KOPT-K1 (cell line): ENCODE results near the gene RGS13.

Source experiments
- H3K27ac ChIP-seq: fragments of 200-600 bp; sonication (generic); 2 replicates; pipeline ENCODE4 v1.5.1; 2016; ENCODE audit warnings: antibody characterized with exemption, mild to moderate bottlenecking, low read depth, low read length; ENCODE audit not compliant: poor library complexity, severe bottlenecking
- H3K36me3 ChIP-seq: fragments of 200-600 bp; sonication (generic); 2 replicates; pipeline ENCODE4 v1.5.1; 2017; ENCODE audit warnings: antibody characterized with exemption, mild to moderate bottlenecking, low read length, moderate library complexity; ENCODE audit not compliant: insufficient read depth
- H3K9me3 ChIP-seq: fragments of 200-600 bp; sonication (generic); 2 replicates; pipeline ENCODE4 v1.5.1; 2017; ENCODE audit warnings: antibody characterized with exemption, low read length, mild to moderate bottlenecking; ENCODE audit not compliant: insufficient read depth, poor library complexity, severe bottlenecking

The RGS13 gene

GRCh38 chr1:192689459-192689858 lies 53.5 kb downstream of the RGS13 start:
- Histone ChIP-seq H3K9me3 (no peaks in the 10 kb centered on the region), H3K27ac (no peak overlapping the region), H3K36me3 (no peaks in the 10 kb centered on the region)

DNA sequence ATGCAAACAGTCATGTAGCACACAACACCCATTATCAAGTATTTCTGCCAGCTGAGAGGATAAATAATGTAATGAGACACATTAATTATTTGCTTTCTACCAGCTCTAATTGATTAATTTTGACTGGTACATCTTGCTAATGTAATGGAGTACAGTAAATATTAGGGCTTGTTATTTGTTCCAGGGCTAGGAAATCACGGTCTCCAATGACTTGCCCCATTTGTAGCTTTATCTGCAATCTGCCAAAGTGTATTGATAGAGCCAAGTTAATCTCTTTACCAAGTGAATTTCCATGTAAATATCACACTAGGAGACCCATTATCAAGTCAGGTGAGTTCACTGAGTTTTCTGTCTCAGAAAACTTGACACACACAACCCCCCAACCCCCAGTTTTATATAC lies 55.1 kb downstream of the RGS13 start:
- no peak overlapping the region for H3K27ac ChIP-seq
- no peaks in the 10 kb centered on the region for H3K9me3 ChIP-seq
- H3K36me3 ChIP-seq: no peaks in the 10 kb centered on the region

GRCh38 chr1:192696082-192696481 lies 60.1 kb downstream of the RGS13 start:
- Histone ChIP-seq H3K27ac (no peak overlapping the region), H3K36me3 (no peaks in the 10 kb centered on the region), H3K9me3 (no peaks in the 10 kb centered on the region)

DNA sequence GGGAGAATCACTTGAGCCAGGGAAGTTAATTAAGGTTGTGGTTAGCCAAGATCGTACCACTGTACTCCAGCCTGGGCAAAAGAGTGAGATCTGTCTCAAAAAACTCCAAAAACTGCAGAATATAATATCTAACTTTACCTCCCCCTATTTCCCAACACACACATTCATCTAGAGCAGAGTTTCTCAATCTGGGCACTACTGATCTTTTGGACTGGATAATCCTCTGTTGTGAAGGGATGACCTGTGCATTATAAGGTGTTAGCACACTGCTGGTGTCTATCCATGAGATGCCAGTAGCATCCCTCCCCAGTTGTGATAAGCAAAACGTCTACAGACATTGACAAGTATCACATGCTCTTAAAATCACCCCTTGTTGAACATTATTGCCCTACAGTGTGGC lies 61.8 kb downstream of the RGS13 start:
- no peak overlapping the region for H3K27ac ChIP-seq
- no peaks in the 10 kb centered on the region for H3K36me3 ChIP-seq
- H3K9me3 ChIP-seq: no peaks in the 10 kb centered on the region

DNA sequence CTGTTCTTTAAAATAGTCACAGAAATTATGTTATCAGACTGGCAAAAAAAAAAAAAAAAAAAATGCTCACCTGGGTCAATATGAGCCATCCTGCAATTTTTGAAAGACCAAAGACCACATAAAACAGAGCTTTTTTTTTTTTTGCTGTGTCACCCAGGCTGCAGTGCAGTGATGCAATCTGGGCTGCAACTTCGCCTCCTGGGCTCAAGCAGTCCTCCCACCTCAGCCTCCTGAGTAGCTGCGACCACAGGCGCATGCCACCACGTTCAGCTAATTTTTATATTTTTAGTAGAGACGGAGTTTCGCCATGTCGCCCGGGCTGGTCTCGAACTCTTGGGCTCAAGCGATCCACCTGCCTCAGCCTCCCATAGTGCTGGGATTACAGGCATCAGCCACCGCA lies 62.8 kb downstream of the RGS13 start:
- H3K9me3 ChIP-seq: no peaks in the 10 kb centered on the region
- no peaks in the 10 kb centered on the region for H3K36me3 ChIP-seq
- no peak overlapping the region for H3K27ac ChIP-seq

GRCh38 chr1:192700834-192701271 lies 64.9 kb downstream of the RGS13 start:
- Histone ChIP-seq H3K9me3 (no peaks in the 10 kb centered on the region), H3K36me3 (no peaks in the 10 kb centered on the region), H3K27ac (no peak overlapping the region)

- Histone ChIP-seq H3K9me3 (no peaks in the 10 kb centered on the region), H3K36me3 (no peaks in the 10 kb centered on the region), H3K27ac (no peak overlapping the region)
Observed at GRCh38 chr1:192702212-192702902, 66.4 kb downstream of the RGS13 start.

GRCh38 chr1:192703283-192704206 lies 67.6 kb downstream of the RGS13 start:
- Histone ChIP-seq H3K36me3 (no peaks in the 10 kb centered on the region), H3K9me3 (no peaks in the 10 kb centered on the region), H3K27ac (no peak overlapping the region)

DNA sequence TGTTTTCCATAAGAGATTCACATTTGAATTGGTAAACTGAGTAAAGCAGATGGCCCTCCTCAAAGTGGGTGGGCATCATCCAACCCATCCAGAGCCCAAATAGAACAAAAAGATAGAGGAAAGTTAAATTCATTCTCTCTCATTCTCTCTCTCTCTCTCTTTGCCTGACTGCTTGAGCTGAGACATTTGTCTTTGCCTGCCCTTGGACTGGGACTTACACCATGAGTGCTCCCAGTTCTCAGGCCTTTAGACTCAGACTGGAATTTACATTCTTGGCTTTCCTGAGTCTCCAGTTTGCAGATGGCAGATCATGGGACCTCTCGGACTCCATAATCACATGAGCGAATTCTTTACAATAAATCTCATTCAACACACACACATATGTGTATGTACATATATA lies 69.6 kb downstream of the RGS13 start:
- Histone ChIP-seq H3K36me3 (no peaks in the 10 kb centered on the region), H3K27ac (no peak overlapping the region), H3K9me3 (no peaks in the 10 kb centered on the region)

- Histone ChIP-seq H3K9me3 (no peaks in the 10 kb centered on the region), H3K27ac (no peak overlapping the region), H3K36me3 (no peaks in the 10 kb centered on the region)
Observed at GRCh38 chr1:192706936-192707335, 71.0 kb downstream of the RGS13 start.

- H3K36me3 ChIP-seq: no peaks in the 10 kb centered on the region
- H3K9me3 ChIP-seq: no peaks in the 10 kb centered on the region
- H3K27ac ChIP-seq: no peak overlapping the region
Observed at GRCh38 chr1:192707978-192708547, 72.1 kb downstream of the RGS13 start.

DNA sequence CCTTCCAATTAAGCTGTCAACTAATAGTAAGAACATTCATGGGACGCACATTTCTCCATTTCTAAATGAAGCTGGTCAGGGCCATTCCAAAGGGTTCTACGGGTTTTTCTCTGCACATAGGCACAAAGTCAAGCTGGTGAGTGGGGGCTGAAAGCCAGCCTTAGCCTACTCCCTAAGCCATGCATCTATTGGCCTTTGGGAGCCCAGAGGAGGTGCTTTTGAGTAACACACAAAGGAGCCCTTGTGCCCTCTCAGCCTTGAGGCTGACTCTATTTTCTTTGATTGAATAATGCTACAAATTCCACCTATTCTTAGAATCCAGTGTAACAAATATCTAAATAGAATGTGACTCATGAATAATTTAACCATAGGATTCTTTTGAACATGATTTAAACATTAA lies 73.6 kb downstream of the RGS13 start:
- H3K36me3 ChIP-seq: no peaks in the 10 kb centered on the region
- H3K9me3 ChIP-seq: no peaks in the 10 kb centered on the region
- no peak overlapping the region for H3K27ac ChIP-seq
